Amygdala (tissue), 56 donors: Measurements from ENCODE around the gene FBXL14.
A peak's percentile ranks its signal among the peaks of the same experiment; 100 is the strongest.

Source experiments
- DNase-seq, 56 donors: peaks; one replicate each; lab custom pipeline; 2025; lab: John Stamatoyannopoulos, UW

FBXL14 gene, protein sequence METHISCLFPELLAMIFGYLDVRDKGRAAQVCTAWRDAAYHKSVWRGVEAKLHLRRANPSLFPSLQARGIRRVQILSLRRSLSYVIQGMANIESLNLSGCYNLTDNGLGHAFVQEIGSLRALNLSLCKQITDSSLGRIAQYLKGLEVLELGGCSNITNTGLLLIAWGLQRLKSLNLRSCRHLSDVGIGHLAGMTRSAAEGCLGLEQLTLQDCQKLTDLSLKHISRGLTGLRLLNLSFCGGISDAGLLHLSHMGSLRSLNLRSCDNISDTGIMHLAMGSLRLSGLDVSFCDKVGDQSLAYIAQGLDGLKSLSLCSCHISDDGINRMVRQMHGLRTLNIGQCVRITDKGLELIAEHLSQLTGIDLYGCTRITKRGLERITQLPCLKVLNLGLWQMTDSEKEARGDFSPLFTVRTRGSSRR

DNA sequence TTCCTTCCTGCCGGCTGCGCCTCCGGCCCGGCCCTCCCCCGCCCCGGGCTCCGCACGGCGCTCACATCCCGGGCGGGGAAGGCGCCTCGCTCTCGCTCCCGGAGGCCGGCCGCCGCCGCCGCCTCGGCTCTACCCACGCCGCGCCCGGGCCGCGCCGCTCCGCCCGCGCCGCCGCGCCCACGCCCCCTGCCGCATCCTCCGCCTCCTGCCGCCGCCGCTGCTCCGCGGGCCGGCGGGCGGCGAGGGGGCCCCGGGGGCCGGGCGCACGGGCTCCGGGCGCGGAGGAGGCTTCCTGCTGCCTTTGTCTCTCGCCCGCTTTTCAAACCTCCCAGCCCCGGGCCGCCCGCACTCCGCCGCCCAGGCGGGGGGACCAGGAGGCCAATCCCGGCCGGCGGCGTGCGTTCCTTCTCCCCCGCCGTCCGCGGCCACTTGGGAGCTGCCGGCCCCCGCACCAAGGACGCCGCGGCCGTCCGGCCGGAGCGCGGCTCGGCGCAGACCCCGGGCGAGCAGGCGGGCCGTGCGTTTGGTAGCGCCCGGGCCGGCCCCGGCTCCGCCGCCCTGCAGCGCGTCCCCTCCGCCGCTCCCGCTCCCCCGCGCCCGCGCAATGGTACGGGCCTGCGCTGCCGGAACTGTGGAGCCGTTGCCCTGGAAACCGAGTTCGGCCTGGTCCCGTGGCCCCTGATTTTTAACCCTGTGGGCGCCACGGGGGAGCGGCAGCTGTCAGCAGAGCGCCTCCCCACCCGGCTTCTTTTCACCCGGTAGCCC lies at the start of gene FBXL14:
Gene FBXL14 (minus strand): TSS at position 321 of the 765 bp plus-strand sequence. CDS start 515 bp downstream, outside the sequence.
- DNase-seq = peak in 55 of 56 donors; percentile 38 to 93 (median 83)

DNA sequence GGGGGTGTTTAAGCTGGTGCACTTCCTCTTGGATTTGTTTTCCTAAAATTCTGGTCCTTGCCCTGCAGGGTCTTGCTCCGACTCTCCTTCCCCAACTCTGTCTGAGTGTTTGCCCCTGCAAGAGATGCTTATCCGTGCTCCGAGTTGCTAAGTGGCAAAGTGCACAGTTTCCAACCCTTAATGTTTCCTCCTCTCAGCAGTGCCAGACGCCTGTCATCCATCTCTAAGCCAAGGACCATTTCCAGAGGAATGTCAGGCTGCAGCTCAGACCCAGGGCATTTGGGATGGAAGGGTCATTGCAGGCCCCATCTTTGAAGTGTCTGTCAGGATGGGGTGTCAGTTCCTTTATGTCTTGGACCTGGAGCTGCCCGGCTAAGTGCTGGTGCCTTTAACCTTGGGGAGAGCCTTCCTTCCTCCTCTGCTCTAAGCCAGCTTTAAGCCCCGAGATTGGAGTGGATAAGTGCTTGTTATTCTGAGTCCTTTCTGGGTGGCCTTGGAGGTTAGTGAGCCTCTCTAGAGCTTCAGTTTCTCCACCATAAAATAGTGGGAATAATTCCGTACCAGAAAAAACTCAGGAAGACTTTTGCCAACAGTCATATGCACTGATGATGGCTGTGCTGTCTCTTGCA lies 49.6 kb upstream of the FBXL14 start:
- peak in 3 of 56 donors; percentile 15 to 55 (median 31) for DNase-seq

DNA sequence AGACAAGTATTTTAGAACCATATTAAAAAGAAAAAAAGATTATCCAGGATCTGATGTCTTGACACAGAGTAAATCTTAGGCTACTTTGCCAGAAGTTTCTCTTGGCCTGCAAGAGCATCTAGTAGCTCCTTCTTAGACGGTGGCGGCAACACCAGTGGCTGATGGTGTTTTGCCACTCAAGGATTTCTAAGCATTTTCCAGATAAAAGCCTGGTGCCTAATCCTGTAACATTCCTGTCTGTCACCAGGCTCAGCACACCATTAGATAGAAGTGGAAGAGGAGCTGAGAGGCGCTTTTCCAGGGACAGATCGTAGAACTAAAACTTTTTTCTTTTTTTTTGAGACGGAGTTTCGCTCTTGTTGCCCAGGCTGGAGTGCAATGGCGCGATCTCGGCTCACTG lies 48.7 kb upstream of the FBXL14 start:
- no peak for DNase-seq

DNA sequence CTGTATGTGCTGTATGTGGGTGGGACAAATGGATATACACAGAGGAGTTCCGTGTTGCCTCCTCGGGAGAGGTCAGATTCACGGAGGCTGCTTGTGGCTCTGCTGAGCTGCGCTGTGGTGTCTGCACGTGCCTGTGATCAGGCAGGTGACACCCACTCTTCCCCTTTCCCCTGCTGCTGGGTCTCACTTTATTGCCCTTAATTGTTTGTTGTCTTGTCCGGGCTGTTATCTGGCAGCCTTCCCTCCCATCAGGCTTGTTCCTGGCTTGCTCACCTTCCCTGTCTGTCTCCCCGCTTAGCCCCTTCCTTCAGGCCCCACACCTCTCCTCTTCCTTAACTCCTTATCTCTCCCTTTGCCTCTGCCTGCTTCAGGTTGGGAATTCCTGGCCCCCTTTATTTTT lies 48.1 kb upstream of the FBXL14 start:
- no peak for DNase-seq

DNA sequence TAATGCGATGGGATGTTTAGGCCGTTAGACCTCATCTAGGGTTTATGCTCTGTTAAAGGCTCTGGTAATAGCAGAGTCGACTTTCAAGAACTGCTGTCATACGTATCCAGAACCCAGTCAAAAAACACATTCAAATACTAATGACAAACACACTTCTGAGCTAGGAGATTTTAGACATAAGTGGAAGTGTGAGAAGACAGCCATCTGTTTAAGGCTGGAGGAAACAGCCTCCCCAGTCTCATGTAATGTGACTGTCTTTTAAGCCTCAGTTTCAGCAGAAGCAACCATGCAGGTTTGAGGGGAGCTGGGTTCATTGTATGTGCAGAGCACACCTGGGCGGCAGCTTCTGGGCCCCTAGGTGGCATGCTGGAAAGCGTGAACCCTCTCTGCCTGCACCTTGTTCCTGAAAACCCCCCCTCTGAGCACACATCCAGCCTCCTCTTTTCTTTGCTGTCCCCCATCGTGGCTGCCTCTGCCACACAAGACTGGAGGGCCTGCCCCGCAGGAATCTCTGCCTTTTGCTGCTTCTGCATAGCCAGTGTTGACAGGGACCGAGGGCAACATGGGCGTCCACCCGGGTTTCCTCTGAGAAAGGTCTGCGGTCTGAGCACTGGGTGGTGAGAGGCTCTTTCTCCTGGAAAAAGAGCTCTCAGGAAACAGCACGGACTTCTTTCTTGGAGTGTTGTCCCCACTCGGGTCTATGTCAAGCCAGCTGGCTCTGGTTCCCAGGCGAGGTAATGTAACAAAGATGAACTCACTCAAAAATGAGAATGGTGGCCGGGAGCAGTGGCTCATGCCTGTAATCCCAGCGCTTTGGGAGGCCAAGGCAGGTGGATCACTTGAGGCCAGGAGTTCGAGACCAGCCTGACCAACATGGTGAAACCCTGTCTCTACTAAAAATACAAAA lies 46.2 kb upstream of the FBXL14 start:
- DNase-seq = no peak

DNA sequence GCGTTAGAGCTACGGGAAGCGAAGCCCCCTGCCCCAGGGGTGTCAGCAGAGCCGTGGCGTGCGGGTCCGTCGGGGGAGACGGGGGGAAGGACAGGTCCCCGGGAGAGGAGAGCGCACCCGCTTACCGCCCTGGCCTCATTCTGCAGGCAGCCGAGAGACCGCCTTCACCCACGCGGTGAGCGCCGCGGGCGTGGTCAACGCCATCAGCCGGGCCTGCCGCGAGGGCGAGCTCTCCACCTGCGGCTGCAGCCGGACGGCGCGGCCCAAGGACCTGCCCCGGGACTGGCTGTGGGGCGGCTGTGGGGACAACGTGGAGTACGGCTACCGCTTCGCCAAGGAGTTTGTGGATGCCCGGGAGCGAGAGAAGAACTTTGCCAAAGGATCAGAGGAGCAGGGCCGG lies 45.2 kb upstream of the FBXL14 start:
- no peak for DNase-seq

DNA sequence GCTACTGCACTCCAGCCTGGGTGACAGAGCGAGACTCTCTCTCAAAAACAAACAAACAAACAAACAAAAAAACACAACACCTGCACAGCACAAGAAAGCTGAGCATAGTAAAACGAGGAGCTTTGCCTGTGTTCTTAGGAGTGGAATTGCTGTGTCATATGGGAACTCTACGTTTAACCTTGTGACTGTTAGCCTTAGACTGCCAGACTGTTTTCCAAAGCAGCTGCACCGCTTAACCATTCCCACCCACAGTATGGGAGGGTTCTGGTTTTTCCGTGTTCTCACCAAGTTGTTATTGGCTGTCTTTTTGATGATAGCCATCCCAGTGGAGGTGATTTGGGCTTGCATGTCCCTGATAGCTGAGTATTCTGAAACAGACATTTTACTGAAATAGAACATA lies 43.8 kb upstream of the FBXL14 start:
- DNase-seq = no peak

DNA sequence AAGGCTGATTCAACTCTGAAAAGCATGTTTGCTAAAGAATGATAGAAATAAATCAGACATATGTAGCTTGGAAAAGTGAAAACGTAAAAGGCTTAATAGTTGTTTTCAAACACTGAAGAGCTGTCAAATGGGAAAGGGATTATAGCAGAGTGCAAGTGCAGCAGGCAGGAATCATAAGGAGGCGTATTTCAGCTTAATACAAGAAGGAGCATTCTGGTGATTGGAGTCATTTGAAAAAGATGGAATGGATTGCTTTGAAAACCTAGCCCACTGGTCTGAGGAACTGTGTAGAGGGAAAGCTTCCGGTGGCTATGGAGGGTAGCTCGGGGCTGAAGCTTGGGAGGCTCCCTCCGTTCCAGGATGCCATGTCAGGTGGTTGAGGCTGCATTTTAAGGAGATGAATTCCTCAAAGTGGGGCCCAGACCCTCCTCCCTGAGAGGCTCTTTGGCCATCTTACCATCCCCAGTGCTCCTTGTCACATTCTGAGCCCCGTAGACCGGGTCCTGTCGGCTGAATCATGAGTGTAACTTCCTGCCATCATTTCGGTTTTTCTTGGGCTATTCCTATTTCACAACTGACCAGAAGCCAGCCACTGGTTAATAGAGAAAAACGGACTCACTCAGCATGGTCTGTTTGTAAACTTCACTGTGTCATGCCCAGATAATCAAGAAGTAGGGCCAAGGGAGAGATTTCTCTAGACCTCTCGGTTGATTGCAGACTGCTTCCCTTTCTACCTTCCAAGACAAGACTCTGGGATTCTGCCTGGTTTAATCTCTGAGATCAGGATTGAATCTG lies 41.1 kb upstream of the FBXL14 start:
- DNase-seq = no peak

DNA sequence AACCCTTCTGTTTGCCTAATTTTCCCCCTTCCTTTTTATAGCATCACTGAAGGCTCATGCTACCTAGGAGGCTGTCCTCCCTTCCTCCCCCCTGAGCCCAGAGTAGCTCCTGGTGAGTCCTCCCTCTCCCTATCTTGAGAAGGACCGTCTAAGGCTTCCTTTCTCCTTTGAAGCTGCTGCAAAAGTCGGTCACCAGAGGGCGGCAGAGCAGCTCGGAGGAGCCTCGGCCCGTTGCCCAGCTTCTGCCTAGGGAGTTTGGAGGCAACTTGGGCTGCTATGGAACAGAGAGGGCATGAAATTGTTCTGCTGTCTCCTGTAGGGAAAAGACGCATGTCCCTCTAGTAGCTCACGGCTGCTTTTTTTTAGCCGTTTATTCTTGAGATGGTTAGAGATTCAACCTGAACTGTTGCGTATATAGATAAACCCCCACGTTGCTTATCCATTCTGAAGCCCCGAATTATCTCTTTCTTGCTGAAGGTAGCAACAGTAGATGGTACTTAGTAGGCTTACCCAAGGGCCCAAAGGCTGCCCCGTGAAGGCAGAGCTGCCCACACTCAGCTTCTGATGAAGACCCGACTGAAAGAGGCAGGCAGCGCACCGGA lies 40.3 kb upstream of the FBXL14 start:
- DNase-seq = peak in 52 of 56 donors; percentile 21 to 87 (median 62)

DNA sequence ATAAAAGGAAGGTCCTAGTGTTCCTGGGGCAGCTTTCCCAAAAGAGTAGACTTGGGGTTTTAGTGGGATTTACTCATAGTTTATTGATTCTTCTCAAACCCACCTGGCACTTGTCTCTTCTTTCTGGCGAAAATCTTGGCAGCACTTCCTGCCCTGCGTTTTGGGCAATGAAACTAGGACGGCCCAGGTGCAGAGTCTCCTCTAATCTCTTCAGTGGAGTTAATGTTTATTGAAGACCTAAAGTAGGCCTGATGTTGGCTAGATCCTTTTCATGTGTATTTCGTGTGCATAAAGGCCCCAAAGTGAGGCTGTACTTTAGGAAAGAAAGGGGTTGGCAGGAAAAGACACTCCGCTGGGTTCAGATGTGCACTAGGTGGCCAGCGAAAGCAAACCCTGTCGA lies 39.8 kb upstream of the FBXL14 start:
- no peak for DNase-seq

DNA sequence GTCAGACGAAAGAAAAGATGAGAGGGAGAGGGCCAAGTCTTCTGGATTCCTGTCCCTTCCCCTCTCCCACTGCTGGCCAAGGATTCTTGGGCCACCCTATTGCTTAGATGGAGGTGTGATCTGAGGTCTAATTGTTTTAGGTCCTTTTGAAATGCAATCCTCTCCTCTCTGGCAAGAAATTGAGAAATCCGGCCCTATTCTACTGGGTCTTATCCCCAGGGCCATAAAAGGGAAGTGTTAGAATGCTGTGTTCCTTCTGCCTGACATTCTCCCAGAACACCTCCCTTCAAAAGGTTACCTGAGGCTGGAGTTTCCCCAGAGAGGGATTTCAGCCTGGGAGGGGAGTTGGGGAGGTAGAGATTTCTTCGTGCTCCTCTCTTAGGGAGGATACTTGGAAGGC lies 39.1 kb upstream of the FBXL14 start:
- DNase-seq = no peak

DNA sequence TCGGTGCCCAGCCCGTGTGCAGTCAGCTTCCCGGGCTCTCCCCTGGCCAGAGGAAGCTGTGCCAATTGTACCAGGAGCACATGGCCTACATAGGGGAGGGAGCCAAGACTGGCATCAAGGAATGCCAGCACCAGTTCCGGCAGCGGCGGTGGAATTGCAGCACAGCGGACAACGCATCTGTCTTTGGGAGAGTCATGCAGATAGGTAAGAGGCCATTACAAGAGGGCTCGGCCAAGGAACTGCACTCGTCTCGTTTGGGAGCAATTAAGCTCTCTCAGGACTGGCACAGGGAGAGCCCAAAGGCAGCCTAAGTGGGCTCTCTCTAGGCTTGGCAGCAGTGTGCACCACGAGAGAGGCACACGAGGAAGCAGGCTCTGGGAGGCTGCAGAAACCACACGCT lies 38.3 kb upstream of the FBXL14 start:
- DNase-seq = peak in 8 of 56 donors; percentile 14 to 35 (median 24)

DNA sequence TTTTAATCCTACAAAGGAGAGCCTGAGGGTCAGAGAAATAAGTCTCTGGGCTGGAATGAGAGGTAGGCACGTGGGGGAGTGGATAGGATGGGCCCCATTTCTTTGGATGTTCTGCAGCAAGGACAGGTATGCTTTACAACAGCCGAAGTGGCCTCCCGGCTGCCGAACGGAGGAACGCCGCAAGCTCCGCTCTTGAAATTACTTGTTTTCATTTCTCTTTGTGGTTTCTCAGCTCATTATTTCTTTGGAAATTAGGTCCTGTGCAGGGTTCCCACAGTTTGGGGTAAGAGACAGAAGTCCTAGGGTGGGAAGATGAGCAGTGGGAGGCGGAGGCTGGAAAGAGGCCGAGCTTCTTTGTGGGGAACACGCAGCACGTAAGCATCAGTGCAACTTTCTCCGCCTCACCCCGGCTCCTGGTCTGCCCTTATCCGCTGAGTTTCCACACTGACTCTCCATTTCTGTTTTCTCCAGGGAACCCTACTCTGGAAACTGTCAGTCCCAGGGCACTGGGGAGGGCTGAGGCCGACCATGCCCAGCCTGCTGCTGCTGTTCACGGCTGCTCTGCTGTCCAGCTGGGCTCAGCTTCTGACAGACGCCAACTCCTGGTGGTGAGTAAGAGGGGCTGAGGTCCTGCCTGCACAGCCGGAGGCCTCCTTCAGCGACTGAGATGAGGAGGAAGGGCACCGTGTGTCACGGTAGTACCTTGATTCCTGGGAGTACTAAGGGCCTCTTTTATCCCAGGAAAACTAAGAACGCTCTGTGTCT lies 36.6 kb upstream of the FBXL14 start:
- no peak for DNase-seq

DNA sequence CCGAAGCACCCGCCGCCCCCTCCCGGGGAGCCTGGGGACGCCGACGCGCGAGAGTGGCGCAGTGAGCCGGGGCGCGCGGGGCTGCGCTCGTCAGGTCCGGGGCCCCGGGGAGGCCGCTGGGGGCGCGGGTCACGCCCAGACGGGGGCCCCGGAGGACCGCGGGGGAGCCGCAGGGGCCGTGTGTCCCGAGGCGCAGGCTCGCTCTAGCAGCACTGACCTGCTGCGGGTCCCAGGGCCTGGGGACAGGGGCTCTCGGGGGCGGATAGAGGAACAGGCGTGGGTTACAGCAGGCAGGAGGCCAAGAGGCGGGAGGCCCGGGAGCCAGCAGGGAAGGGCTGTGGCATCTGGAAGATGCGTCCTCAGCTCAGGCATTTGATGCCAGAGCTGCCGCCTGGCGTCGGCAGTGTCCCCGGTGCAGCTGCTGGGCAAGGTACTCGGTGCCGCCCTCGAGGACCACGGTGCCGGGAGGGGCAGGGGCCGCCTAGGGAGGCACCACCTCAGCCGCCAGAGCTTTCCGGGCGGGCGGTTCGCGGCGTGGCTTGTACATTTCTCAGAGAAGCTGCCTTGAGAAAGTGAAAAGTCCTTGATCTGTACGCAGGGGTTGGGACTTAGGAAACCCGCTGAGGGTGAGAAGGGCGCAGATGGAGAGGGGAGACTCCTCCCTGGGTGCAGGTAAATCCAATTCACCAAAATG lies 35.9 kb upstream of the FBXL14 start:
- peak in 20 of 56 donors; percentile 15 to 60 (median 30) for DNase-seq

DNA sequence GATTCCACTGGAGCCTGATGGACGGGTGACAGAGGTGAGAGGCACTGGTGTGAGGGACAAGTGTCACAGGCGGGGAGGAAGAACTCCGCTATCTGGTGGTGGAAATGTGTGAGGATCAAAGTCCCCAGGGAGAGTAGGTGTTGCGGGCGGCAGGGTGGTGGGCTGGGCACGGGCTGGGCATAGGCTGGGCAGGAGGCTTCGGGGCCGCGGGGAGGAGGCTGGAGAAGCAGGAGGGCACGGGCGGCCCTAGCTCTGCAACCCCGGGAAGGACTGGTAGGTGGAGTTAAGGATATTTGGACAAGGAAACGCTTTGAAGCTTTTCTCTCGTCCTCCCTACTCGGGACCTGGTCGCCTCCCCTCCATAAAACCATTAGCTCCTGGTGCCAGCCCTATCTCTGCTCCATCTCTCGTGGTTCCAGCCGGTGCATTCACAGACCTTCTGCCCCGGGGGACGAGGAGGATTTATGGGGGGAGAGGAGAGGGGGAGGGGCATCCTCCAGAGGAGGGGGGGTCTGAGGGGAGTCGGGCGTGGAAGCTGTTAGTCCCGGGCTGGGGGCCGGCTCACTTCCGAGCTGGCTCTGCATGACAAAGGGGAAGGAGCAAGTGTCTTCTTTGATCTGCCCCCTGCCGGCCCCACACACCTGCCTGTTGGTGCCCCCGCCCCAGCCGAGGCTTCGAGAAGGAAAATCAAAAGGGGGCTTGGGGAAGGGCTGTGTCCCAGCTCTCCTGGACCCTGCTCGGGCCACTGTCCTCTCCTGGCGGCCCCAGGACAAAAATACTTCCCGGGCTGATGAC lies 35.2 kb upstream of the FBXL14 start:
- DNase-seq = peak in 2 of 56 donors; percentile 40 to 49

DNA sequence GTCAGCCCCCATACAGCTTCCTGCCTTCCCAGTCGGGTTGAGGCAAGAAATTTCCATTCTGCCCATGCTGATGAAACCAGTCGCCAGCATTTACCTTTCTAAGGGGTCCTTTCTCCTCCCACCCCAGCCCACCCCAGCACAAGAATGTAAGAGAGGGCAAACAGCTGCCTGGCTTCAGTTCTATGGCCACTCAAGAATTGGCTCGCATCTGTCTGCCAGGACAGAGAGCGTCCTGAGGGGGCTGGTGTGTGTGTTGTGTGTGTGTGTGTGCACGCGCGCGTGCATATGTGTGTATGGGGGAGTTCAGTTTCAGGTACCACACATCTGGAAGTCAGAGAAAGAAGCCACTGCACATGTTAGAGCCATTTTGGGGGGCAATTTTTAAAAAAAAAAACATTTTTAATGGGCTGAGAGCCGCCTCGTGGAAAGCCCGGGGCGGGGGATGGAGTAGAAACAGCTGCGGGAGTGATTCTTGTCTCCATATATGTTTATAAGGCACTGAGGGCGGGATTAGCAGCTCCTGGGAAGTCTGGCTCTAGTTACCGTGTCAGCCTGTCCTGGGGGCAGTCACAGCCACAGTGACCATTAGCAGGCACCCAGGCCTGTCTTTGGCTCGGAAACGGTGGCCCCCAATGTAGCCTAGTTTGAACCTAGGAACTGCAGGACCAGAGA lies 34.4 kb upstream of the FBXL14 start, which contains the start of gene WNT5B:
Gene WNT5B (plus strand): TSS at position 566 of the 672 bp plus-strand sequence. CDS start 2,124 bp downstream, outside the sequence.
- no peak for DNase-seq
